ENCODE measurements around the gene PDXP. TPM values are rescaled to one million over a fixed set of nuclear protein-coding genes. Genes with fewer than 3 reads are reported as not detected.

The PDXP gene
- total and polyA plus RNA-seq, 9 of the 15 experiments (the other 6 are each of a cell fraction or from before 2014, with no cell fraction given): 7.9 to 54.2 (median 38.8) TPM

DNA sequence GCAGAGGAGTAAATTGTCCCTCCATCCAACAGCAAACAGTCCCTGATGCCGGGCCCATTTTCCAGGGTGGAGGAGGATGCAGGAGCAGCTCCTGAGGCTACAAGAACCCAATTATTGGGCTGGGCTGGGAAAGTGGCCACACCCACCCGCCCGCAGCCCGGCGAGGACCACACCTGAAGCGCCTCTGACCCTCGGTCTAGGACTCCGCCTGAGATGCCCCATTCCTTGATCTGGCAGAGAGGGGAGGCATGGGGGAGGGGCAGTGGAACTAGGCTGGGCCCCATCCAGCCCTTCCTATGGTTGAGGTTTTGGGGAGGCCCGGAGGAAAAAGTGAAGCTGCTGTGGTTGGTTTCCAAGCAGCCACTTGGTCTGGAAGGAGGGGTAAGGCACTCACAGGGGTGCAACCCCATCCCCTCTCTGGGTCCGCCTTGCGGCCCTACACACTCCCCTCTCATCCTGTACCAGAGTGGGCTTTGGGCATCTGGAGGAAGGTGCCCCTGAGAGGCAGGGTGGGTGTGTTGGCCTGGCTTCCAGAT is 14.5 kb downstream of the PDXP start:
- FAIRE-seq: no peak
- intact Hi-C loops (cut with micrococcal nuclease): no loop called here
- TF ChIP-seq RBFOX2 (IDR thresholded peaks at IDR 0.05; ENCODE audit: low read depth, low read length): no peak
- TF ChIP-seq, protein P1, sequence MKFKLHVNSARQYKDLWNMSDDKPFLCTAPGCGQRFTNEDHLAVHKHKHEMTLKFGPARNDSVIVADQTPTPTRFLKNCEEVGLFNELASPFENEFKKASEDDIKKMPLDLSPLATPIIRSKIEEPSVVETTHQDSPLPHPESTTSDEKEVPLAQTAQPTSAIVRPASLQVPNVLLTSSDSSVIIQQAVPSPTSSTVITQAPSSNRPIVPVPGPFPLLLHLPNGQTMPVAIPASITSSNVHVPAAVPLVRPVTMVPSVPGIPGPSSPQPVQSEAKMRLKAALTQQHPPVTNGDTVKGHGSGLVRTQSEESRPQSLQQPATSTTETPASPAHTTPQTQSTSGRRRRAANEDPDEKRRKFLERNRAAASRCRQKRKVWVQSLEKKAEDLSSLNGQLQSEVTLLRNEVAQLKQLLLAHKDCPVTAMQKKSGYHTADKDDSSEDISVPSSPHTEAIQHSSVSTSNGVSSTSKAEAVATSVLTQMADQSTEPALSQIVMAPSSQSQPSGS (CRISPR knock-in tag; IDR thresholded peaks at IDR 0.05): no peak
- TF ChIP-seq, protein P2, sequence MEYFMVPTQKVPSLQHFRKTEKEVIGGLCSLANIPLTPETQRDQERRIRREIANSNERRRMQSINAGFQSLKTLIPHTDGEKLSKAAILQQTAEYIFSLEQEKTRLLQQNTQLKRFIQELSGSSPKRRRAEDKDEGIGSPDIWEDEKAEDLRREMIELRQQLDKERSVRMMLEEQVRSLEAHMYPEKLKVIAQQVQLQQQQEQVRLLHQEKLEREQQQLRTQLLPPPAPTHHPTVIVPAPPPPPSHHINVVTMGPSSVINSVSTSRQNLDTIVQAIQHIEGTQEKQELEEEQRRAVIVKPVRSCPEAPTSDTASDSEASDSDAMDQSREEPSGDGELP (CRISPR knock-in tag; IDR thresholded peaks at IDR 0.05; ENCODE audit: borderline replicate concordance): no peak
- TF ChIP-seq PHF8 (IDR thresholded peaks at IDR 0.05; ENCODE audit: borderline replicate concordance, low read length): no peak
- TF ChIP-seq, protein P3, sequence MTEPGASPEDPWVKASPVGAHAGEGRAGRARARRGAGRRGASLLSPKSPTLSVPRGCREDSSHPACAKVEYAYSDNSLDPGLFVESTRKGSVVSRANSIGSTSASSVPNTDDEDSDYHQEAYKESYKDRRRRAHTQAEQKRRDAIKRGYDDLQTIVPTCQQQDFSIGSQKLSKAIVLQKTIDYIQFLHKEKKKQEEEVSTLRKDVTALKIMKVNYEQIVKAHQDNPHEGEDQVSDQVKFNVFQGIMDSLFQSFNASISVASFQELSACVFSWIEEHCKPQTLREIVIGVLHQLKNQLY (CRISPR knock-in tag; conservative IDR thresholded peaks at IDR 0.05): no peak
- no peak for TF ChIP-seq COPS2 (conservative IDR thresholded peaks at IDR 0.05)
- TF ChIP-seq, protein P4, sequence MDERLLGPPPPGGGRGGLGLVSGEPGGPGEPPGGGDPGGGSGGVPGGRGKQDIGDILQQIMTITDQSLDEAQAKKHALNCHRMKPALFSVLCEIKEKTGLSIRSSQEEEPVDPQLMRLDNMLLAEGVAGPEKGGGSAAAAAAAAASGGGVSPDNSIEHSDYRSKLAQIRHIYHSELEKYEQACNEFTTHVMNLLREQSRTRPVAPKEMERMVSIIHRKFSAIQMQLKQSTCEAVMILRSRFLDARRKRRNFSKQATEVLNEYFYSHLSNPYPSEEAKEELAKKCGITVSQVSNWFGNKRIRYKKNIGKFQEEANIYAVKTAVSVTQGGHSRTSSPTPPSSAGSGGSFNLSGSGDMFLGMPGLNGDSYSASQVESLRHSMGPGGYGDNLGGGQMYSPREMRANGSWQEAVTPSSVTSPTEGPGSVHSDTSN (CRISPR knock-in tag; IDR thresholded peaks at IDR 0.05; ENCODE audit: low read depth): no peak
- TF ChIP-seq, protein P4 (tag; conservative IDR thresholded peaks at IDR 0.05; ENCODE audit: low read depth): no peak
- TF ChIP-seq, protein P5, sequence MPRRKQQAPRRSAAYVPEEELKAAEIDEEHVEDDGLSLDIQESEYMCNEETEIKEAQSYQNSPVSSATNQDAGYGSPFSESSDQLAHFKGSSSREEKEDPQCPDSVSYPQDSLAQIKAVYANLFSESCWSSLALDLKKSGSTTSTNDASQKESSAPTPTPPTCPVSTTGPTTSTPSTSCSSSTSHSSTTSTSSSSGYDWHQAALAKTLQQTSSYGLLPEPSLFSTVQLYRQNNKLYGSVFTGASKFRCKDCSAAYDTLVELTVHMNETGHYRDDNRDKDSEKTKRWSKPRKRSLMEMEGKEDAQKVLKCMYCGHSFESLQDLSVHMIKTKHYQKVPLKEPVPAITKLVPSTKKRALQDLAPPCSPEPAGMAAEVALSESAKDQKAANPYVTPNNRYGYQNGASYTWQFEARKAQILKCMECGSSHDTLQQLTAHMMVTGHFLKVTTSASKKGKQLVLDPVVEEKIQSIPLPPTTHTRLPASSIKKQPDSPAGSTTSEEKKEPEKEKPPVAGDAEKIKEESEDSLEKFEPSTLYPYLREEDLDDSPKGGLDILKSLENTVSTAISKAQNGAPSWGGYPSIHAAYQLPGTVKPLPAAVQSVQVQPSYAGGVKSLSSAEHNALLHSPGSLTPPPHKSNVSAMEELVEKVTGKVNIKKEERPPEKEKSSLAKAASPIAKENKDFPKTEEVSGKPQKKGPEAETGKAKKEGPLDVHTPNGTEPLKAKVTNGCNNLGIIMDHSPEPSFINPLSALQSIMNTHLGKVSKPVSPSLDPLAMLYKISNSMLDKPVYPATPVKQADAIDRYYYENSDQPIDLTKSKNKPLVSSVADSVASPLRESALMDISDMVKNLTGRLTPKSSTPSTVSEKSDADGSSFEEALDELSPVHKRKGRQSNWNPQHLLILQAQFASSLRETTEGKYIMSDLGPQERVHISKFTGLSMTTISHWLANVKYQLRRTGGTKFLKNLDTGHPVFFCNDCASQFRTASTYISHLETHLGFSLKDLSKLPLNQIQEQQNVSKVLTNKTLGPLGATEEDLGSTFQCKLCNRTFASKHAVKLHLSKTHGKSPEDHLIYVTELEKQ (CRISPR knock-in tag; IDR thresholded peaks at IDR 0.05): no peak
- no peak for TF ChIP-seq ZNF165 (CRISPR knock-in tag; IDR thresholded peaks at IDR 0.05; ENCODE audit: borderline replicate concordance)
- no peak for TF ChIP-seq SOX6 (IDR thresholded peaks at IDR 0.05)

More for the DNA sequence above, 14.5 kb downstream of the PDXP start:
- 75% methylated on average over 3 of the region's 11 CpGs for WGBS (ENCODE audit: insufficient coverage, low coverage, missing lambda C conversion rate)
- no peak for ATAC-seq
- Histone ChIP-seq H2AFZ (ENCODE audit: low read depth, low read length) (no peak overlapping the region), H3K9ac (ENCODE audit: insufficient read depth in 1 of 2, low read depth in 2 of 2, low read length in 2 of 2) (peak overlapping the region in 1 of 2 experiments; percentile 74; a peak in 2 of 4 replicates), H3K36me3 (ENCODE audit: control insufficient read depth, insufficient read depth, low read length) (peaks cover 1% of the 10 kb centered on the region; the same call in 1 of the 3 replicates), H3K9me1 (ENCODE audit: control insufficient read depth, insufficient read depth, low read length) (no peaks in the 10 kb centered on the region), H3K9me3 (replicated peaks; ENCODE audit: control insufficient read depth, insufficient read depth, low read depth, low read length) (no peaks in the 10 kb centered on the region), H4K20me1 (replicated peaks; ENCODE audit: control insufficient read depth, insufficient read depth, low read length) (no peaks in the 10 kb centered on the region), H3K27ac (ENCODE audit: extremely low read depth, low read depth, low read length) (no peak overlapping the region), H3K4me2 (ENCODE audit: insufficient read depth, low read length) (no peak overlapping the region), H3K4me3 (no peak overlapping the region), H3K79me2 (ENCODE audit: control insufficient read depth, insufficient read depth, low read length) (peaks cover 19% of the 10 kb centered on the region), H3K27me3 (ENCODE audit: control insufficient read depth in 2 of 2, insufficient read depth in 2 of 2, low read length in 2 of 2) (no peaks in the 10 kb centered on the region), H3K4me1 (replicated peaks in 1 of 2; ENCODE audit: control insufficient read depth in 2 of 2, insufficient read depth in 2 of 2, low read length in 2 of 2) (peaks cover 2 to 53% of the 10 kb centered on the region in 2 experiments; a peak in 3 of 5 replicates)
- POLR2A ChIA-PET: interaction anchor here (0.6 to 2.7 kb wide), 3 partner anchors 12 to 137 kb away, joined by 3 to 11 read pairs (median 3); no protein-coding TSS in a partner anchor
- CTCF ChIA-PET (ENCODE audit: low intra/inter-chr PET ratio): no interaction called here
- no peak for DNase-seq (ENCODE audit: extremely low read depth in 1 of 4, low spot score in 3 of 4)
- in situ Hi-C loops (cut with MboI): no loop called here
- no TSS peak for BruUV-seq (replicated peaks)
